GM12872 (cell line): Measurements from ENCODE around the gene YY2.

Experiments used
- CTCF ChIP-seq: IDR thresholded peaks from 3 replicates; pipeline ENCODE4 v1.5.1; 2011; ENCODE audit warnings: low read depth, mild to moderate bottlenecking, low read length, moderate library complexity; ENCODE audit not compliant: insufficient read depth

Gene YY2

GRCh38 chrX:21881881-21882574 lies 26.2 kb downstream of the YY2 start:
- TF ChIP-seq CTCF = no peak

DNA sequence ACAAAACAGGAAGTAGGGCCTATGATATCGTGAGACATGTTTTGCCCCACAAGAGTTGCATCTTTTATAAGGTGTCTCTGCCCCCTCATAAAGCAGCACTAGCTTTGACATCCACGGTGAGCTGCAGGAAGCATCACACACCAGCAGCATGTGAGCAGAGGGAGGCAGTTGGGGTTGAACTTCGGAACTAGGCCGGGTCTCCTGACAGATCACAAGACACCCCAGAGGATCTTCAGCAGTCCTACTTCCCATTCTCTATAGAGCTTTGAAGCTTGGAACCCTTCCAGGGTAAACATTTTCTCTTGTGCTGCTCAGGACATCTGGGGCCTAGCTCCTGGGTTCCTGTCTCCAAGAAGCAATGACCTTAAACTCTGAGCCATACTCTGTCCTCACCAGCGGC lies 27.5 kb downstream of the YY2 start:
- no peak for TF ChIP-seq CTCF

- no peak for TF ChIP-seq CTCF
These were observed 29.8 kb downstream of the YY2 start for GRCh38 chrX:21885568-21885967.

DNA sequence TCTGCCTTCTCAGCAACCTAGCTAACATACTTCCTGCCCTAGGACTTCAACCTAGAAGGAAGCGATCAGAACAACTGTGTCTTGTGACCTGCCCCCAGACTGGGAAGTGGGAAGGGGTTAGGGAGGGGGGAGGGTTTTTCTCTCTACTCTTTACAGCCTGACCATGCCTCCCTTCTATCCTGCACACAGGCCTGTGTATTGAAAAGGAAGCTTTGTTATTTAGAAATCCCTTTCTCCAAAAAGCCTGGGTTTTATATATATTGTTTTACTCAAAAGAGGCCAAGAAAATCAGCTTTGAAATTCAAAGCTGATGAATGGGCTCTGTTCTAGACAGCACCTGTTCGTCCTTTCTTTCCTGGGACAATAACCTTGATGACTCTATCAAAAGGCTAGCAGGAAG lies 49.5 kb downstream of the YY2 start:
- TF ChIP-seq CTCF = no peak

GRCh38 chrX:21905953-21906352 lies 50.2 kb downstream of the YY2 start:
- TF ChIP-seq CTCF = no peak

- no peak for TF ChIP-seq CTCF
These were observed 51.5 kb downstream of the YY2 start for GRCh38 chrX:21907260-21907659.
